Endothelial cell of umbilical vein (primary cell): ENCODE measurements around the gene XPNPEP1. TPM values are rescaled to one million over a fixed set of nuclear protein-coding genes. Genes with fewer than 3 reads are reported as not detected.

Experiments used
- BruUV-seq: library from RNA; stranded (reverse); fragments of 400-500 nt; replicated peaks from 2 replicates; lab custom pipeline; 2021; lab: Mats Ljungman, UMichigan
- CTCF ChIA-PET: fragments of 300-600, 350-600 bp; sonication (Branson Sonifier 250); formaldehyde crosslinking; loops from one replicate; lab custom pipeline; 2021; ENCODE audit warnings: antibody characterized with exemption, inconsistent platforms; lab: Charles Lee
- POLR2A ChIA-PET: fragments of 300-600, 350-600 bp; sonication (Branson Sonifier 250); formaldehyde crosslinking; loops from one replicate; lab custom pipeline; 2021; ENCODE audit warnings: antibody characterized with exemption, inconsistent platforms; lab: Charles Lee
- DNase-seq: peaks from one replicate; pipeline ENCODE4 v3.0.0-alpha.2; 2011; ENCODE audit warnings: low read depth, low spot score
- FAIRE-seq: peaks from 2 replicates; lab custom pipeline; 2011; peaks lifted over from hg19 to GRCh38; lab: Jason Lieb, UNC
- H2AFZ ChIP-seq: 2 replicates; pipeline ENCODE4 v1.6.0; 2012; ENCODE audit warnings: low read depth, low read length, control low read depth, inconsistent platforms
- H3K27ac ChIP-seq: 2 replicates; pipeline ENCODE4 v1.5.1; 2011; ENCODE audit warnings: low read depth, mild to moderate bottlenecking, control low read depth, low read length, moderate library complexity; ENCODE audit not compliant: insufficient read depth
- H3K27me3 ChIP-seq, 2 experiments: 2 replicates each; pipeline versions ENCODE4 v1.6.0 to v1.6.1; 2011; ENCODE audit warnings: low read length in 2 of 2, mixed read lengths in 1 of 2; ENCODE audit not compliant: control insufficient read depth in 2 of 2, insufficient read depth in 2 of 2
- H3K36me3 ChIP-seq, 2 experiments: 2 replicates in 1 of 2; 3 replicates in 1 of 2; pipeline ENCODE4 v1.5.1; 2011; ENCODE audit warnings: low read length in 2 of 2, mild to moderate bottlenecking in 1 of 2, moderate library complexity in 1 of 2; ENCODE audit not compliant: control insufficient read depth in 2 of 2, insufficient read depth in 2 of 2; ENCODE audit errors: extremely low read depth in 1 of 2
- H3K4me1 ChIP-seq: 3 replicates; pipeline ENCODE4 v1.5.1; 2011; ENCODE audit warnings: mild to moderate bottlenecking, low read length; ENCODE audit not compliant: control insufficient read depth, insufficient read depth; ENCODE audit errors: extremely low read depth
- H3K4me2 ChIP-seq: 2 replicates; pipeline ENCODE4 v1.6.1; 2011; ENCODE audit warnings: low read length, control low read depth, mixed read lengths; ENCODE audit not compliant: insufficient read depth
- H3K4me3 ChIP-seq, 3 experiments: fragments of 200-600 bp in 1 of 3; sonication (generic), shearing (Covaris generic) in 1 of 3; replicated peaks in 1 of 3; 2 replicates each; pipeline ENCODE4 v1.5.1; 2011 to 2016; ENCODE audit warnings: control low read depth in 3 of 3, low read length in 3 of 3, mild to moderate bottlenecking in 2 of 3, inconsistent platforms in 1 of 3, low read depth in 1 of 3, moderate library complexity in 1 of 3; ENCODE audit not compliant: insufficient read depth in 1 of 3
- H3K79me2 ChIP-seq: 2 replicates; pipeline ENCODE4 v1.6.0; 2012; ENCODE audit warnings: low read length, inconsistent platforms; ENCODE audit not compliant: control insufficient read depth, insufficient read depth
- H3K9ac ChIP-seq: replicated peaks from 2 replicates; pipeline ENCODE3; 2011; ENCODE audit warnings: low read length, control low read depth; ENCODE audit not compliant: insufficient read depth; ENCODE audit errors: extremely low read depth
- H3K9me1 ChIP-seq: replicated peaks from 3 replicates; pipeline ENCODE4 v1.6.0; 2011; ENCODE audit warnings: mild to moderate bottlenecking, low read length; ENCODE audit not compliant: control insufficient read depth, insufficient read depth; ENCODE audit errors: extremely low read depth
- H3K9me3 ChIP-seq: replicated peaks from 2 replicates; pipeline ENCODE4 v1.5.1; 2012; ENCODE audit warnings: low read length, inconsistent platforms; ENCODE audit not compliant: control insufficient read depth, insufficient read depth
- H4K20me1 ChIP-seq: replicated peaks from 2 replicates; pipeline ENCODE3; 2011; ENCODE audit warnings: mild to moderate bottlenecking, low read length; ENCODE audit not compliant: control insufficient read depth, insufficient read depth; ENCODE audit errors: extremely low read depth
- CTCF ChIP-seq, 2 donors: IDR thresholded peaks; 1 replicate in 1 of 2; 2 replicates in 1 of 2; pipeline ENCODE4 v1.5.1; 2011; ENCODE audit warnings: low read length in 2 of 2, mild to moderate bottlenecking in 2 of 2, moderate library complexity in 2 of 2, control low read depth in 1 of 2, inconsistent platforms in 1 of 2, low read depth in 1 of 2; ENCODE audit not compliant: insufficient read depth in 1 of 2; ENCODE audit errors: extremely low read depth in 1 of 2
- EZH2 ChIP-seq: IDR thresholded peaks from 2 replicates; pipeline ENCODE4 v1.6.1; 2012; ENCODE audit warnings: borderline replicate concordance, low read depth, mild to moderate bottlenecking, moderate library complexity, low read length, inconsistent platforms; ENCODE audit not compliant: severe bottlenecking
- FOS ChIP-seq: IDR thresholded peaks from 2 replicates; pipeline ENCODE4 v1.6.1; 2011; ENCODE audit warnings: mild to moderate bottlenecking, low read length, moderate library complexity, borderline replicate concordance; ENCODE audit not compliant: insufficient read depth
- GATA2 ChIP-seq: IDR thresholded peaks from 2 replicates; pipeline ENCODE4 v1.7.0; 2011; ENCODE audit warnings: low read depth, mild to moderate bottlenecking, moderate library complexity, mixed read lengths, low read length; ENCODE audit not compliant: insufficient read length, insufficient read depth
- MYC ChIP-seq: IDR thresholded peaks from one replicate; pipeline ENCODE4 v1.6.1; 2011; ENCODE audit warnings: mild to moderate bottlenecking, low read depth, low read length
- POLR2A ChIP-seq: IDR thresholded peaks from 2 replicates; pipeline ENCODE4 v1.6.1; 2012; ENCODE audit warnings: low read depth, mild to moderate bottlenecking, control low read depth, low read length
- POLR2AphosphoS5 ChIP-seq: IDR thresholded peaks from 2 replicates; pipeline ENCODE4 v1.6.1; 2012; ENCODE audit warnings: low read depth, mild to moderate bottlenecking, control low read depth, low read length, moderate library complexity; ENCODE audit not compliant: insufficient read depth
- dilution Hi-C: fragments of 300-500 bp; cut with MboI; formaldehyde crosslinking; loops from one replicate; pipeline ENCODE4 v1.15.0; 2019; ENCODE audit warnings: low sequenced_read_pairs; ENCODE audit not compliant: extremely low pct_ligation_motif_present
- intact Hi-C: fragments of 100-400 bp; cut with micrococcal nuclease; formaldehyde crosslinking; loops from one replicate; pipeline ENCODE4 v1.10.0; 2022
- polyA plus RNA-seq, 4 experiments: library from polyadenylated mRNA; depleted of rRNA in 3 of 4; stranded (reverse) in 3 of 4; unstranded in 1 of 4; fragments of >200 nt; gene quantifications; 2 replicates each; pipeline versions ENCODE4 v1.2.1 to v1.2.3, GENCODE V29; 2011 to 2012; ENCODE audit warnings: missing spikeins in 1 of 4
- total RNA-seq: library from RNA; stranded (reverse); gene quantifications from 2 replicates; pipeline ENCODE4 v1.2.3, GENCODE V29; 2021
- TF ChIP-seq, protein P1 (sequence below): IDR thresholded peaks from 2 replicates; pipeline ENCODE4 v1.6.1; 2011; ENCODE audit not compliant: insufficient read depth, insufficient read length

XPNPEP1 gene
- total and polyA plus RNA-seq, 2 donors (not counting 3 experiments of a cell fraction or from before 2014, with no cell fraction given), result 81.1 to 245 TPM

DNA sequence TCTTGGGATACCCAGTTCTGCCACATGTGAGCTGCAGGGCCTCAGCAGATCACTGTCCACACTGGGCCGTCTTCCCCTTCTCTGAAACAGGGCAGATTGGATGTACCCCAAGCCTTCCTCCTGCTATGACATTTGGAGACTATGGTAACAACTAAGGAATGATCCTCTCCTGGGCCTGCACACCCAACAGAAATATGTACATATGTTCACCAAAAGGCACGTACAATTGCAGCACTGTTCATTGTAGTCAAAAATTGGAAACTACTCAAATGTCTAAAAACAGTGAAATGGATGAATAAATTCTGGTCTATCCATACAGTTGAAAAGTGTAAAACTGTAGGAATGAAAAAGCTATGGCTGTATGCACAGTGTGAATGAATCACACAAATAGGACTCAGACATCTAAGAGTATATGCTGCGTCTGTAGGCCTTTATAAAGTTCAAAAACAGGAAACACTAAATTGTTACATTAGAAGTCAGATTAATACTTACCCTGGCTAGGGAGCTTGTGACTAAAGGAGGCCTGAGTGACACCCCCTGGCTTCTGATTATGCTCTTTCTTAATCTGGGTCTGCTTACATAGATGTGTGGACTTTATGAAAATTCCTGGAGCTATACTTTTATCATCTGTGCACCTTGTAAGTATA lies 16.1 kb upstream of the XPNPEP1 start:
- Histone ChIP-seq H3K27ac (no peak overlapping the region), H4K20me1 (no peaks in the 10 kb centered on the region), H3K4me3 (no peak overlapping the region), H3K36me3 (no peaks in the 10 kb centered on the region), H3K27me3 (no peaks in the 10 kb centered on the region), H2AFZ (peak overlapping the region; percentile 40), H3K4me1 (peaks cover 22% of the 10 kb centered on the region), H3K79me2 (no peaks in the 10 kb centered on the region), H3K9ac (no peak overlapping the region), H3K9me1 (no peaks in the 10 kb centered on the region), H3K4me2 (no peak overlapping the region), H3K9me3 (no peaks in the 10 kb centered on the region)
- POLR2A ChIA-PET, result no interaction called here
- CTCF ChIA-PET, result interaction anchor here (0.9 to 2.7 kb wide), 6 partner anchors 9 to 55 kb away, joined by 3 to 11 read pairs (median 7); no protein-coding TSS in a partner anchor
- DNase-seq (peak; percentile 77), FAIRE-seq (peak; percentile 48)
- intact Hi-C loops, result no loop called here
- dilution Hi-C loops, result no loop called here
- BruUV-seq, result no TSS peak
- no peak for TF ChIP-seq POLR2AphosphoS5
- TF ChIP-seq EZH2, result no peak
- no peak for TF ChIP-seq MYC
- no peak for TF ChIP-seq POLR2A
- TF ChIP-seq CTCF (IDR thresholded peaks at IDR 0.05; ENCODE audit: extremely low read depth in 1 of 2, insufficient read depth in 1 of 2, low read depth in 1 of 2, low read length in 2 of 2), result no peak
- TF ChIP-seq, protein P1, sequence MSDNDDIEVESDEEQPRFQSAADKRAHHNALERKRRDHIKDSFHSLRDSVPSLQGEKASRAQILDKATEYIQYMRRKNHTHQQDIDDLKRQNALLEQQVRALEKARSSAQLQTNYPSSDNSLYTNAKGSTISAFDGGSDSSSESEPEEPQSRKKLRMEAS, result no peak
- no peak for TF ChIP-seq FOS
- no peak for TF ChIP-seq GATA2
